HCT116 (cell line): ENCODE results near the gene PTGR2. TPM values are rescaled to one million over a fixed set of nuclear protein-coding genes. Genes with fewer than 3 reads are reported as not detected.

Source experiments
- ATAC-seq: fragments of 200-7000 bp; cut with Tn5 transposase; 2 replicates; pipeline ENCODE4 v1.9.1; 2020; ENCODE audit warnings: mild to moderate bottlenecking, moderate library complexity
- BruUV-seq: library from RNA; stranded (reverse); fragments of 400-500 nt; replicated peaks from 2 replicates; lab custom pipeline; 2021; lab: Mats Ljungman, UMichigan
- CTCF ChIA-PET: fragments of 300-600 bp; sonication (Branson Sonifier 250); formaldehyde crosslinking; loops from one replicate; lab custom pipeline; 2021; ENCODE audit warnings: antibody characterized with exemption; lab: Charles Lee
- POLR2A ChIA-PET: fragments of 300-600, 350-600 bp; sonication (Branson Sonifier 250); formaldehyde crosslinking; loops from one replicate; lab custom pipeline; 2021; ENCODE audit warnings: antibody characterized with exemption; lab: Charles Lee
- RAD21 ChIA-PET, 2 experiments: fragments of 300-600 bp; sonication (Branson Sonifier 250); formaldehyde crosslinking; loops; one replicate each; lab custom pipeline; 2023; ENCODE audit warnings: low total read pairs in 2 of 2; ENCODE audit not compliant: uncharacterized antibody in 2 of 2, unreplicated experiment in 2 of 2, low non-redundant PET in 1 of 2; lab: Charles Lee
- DNase-seq: peaks from one replicate; pipeline ENCODE4 v3.0.0-alpha.2; 2010; ENCODE audit warnings: low read depth, low spot score
- H2AFZ ChIP-seq: fragments of 200-600 bp; shearing (Covaris generic), sonication (generic); 2 replicates; pipeline ENCODE4 v1.6.1; 2017; ENCODE audit warnings: low read depth, mixed run types, mixed read lengths, antibody characterized with exemption, low read length; ENCODE audit not compliant: poor library complexity, severe bottlenecking
- H3K27ac ChIP-seq: 2 replicates; pipeline ENCODE4 v1.5.1; 2012; ENCODE audit warnings: low read depth, low read length
- H3K27me3 ChIP-seq: fragments of 200-600 bp; sonication (generic); 2 replicates; pipeline ENCODE4 v1.6.1; 2016; ENCODE audit warnings: mixed run types, low read length, mixed read lengths; ENCODE audit not compliant: insufficient read depth
- H3K36me3 ChIP-seq, 2 experiments: fragments of 200-500 bp in 1 of 2; fragments of 200-600 bp in 1 of 2; sonication (Bioruptor generic) in 1 of 2; sonication (generic) in 1 of 2; 2 replicates each; pipeline versions ENCODE4 v1.5.1 to v1.6.1; 2014 to 2016; ENCODE audit warnings: low read length in 2 of 2, inconsistent platforms in 1 of 2, mixed read lengths in 1 of 2, mixed run types in 1 of 2; ENCODE audit not compliant: insufficient read depth in 2 of 2, control insufficient read depth in 1 of 2
- H3K4me1 ChIP-seq, 2 experiments: fragments of 200-600 bp in 1 of 2; sonication (generic) in 1 of 2; 2 replicates each; pipeline versions ENCODE4 v1.5.1 to v1.6.1; 2012 to 2017; ENCODE audit warnings: low read length in 2 of 2, inconsistent platforms in 1 of 2, mild to moderate bottlenecking in 1 of 2, mixed read lengths in 1 of 2, mixed run types in 1 of 2, moderate library complexity in 1 of 2; ENCODE audit not compliant: insufficient read depth in 2 of 2, control insufficient read depth in 1 of 2
- H3K4me2 ChIP-seq: fragments of 200-600 bp; sonication (generic); 2 replicates; pipeline ENCODE4 v1.6.1; 2017; ENCODE audit warnings: mixed run types, low read length, mixed read lengths
- H3K4me3 ChIP-seq, 2 experiments: fragments of 200-600 bp in 1 of 2; sonication (generic) in 1 of 2; replicated peaks in 1 of 2; 2 replicates each; pipeline ENCODE4 v1.5.1; 2011 to 2016; ENCODE audit warnings: low read length in 2 of 2, control low read depth in 1 of 2, low read depth in 1 of 2, mild to moderate bottlenecking in 1 of 2, mixed read lengths in 1 of 2, mixed run types in 1 of 2
- H3K79me2 ChIP-seq: fragments of 200-600 bp; sonication (generic); 2 replicates; pipeline ENCODE4 v1.6.1; 2017; ENCODE audit warnings: mild to moderate bottlenecking, mixed run types, low read length, moderate library complexity, mixed read lengths; ENCODE audit not compliant: insufficient read depth
- H3K9ac ChIP-seq: fragments of 200-600 bp; sonication (generic); 2 replicates; pipeline ENCODE4 v1.6.1; 2016; ENCODE audit warnings: low read length, mixed read lengths
- H3K9me2 ChIP-seq: fragments of 200-600 bp; sonication (generic), shearing (Covaris generic); 2 replicates; pipeline ENCODE4 v1.6.1; 2017; ENCODE audit warnings: mixed run types, mild to moderate bottlenecking, moderate library complexity; ENCODE audit not compliant: insufficient read depth
- H3K9me3 ChIP-seq, 2 experiments: fragments of 200-500 bp in 1 of 2; fragments of 200-600 bp in 1 of 2; sonication (Bioruptor generic) in 1 of 2; sonication (generic) in 1 of 2; 2 replicates each; pipeline ENCODE4 v1.6.1; 2014 to 2017; ENCODE audit warnings: low read length in 2 of 2, mixed read lengths in 2 of 2, inconsistent platforms in 1 of 2, low read depth in 1 of 2, mild to moderate bottlenecking in 1 of 2, mixed run types in 1 of 2, moderate library complexity in 1 of 2; ENCODE audit not compliant: control insufficient read depth in 1 of 2, insufficient read depth in 1 of 2
- H4K20me1 ChIP-seq: fragments of 200-600 bp; sonication (generic), shearing (Covaris generic); 2 replicates; pipeline ENCODE4 v1.6.1; 2017; ENCODE audit warnings: mixed run types, mild to moderate bottlenecking, moderate library complexity; ENCODE audit not compliant: insufficient read depth
- CBX3 ChIP-seq: IDR thresholded peaks from 2 replicates; pipeline ENCODE4 v1.6.1; 2012; ENCODE audit warnings: low read depth
- EGR1 ChIP-seq: IDR thresholded peaks from 2 replicates; pipeline ENCODE4 v1.6.1; 2012; ENCODE audit warnings: low read depth
- ELF1 ChIP-seq: IDR thresholded peaks from 2 replicates; pipeline ENCODE4 v1.6.1; 2012; ENCODE audit warnings: low read depth, borderline replicate concordance
- EZH2 ChIP-seq: fragments of 200-600 bp; sonication (generic); IDR thresholded peaks from 2 replicates; pipeline ENCODE4 v1.6.1; 2017; ENCODE audit warnings: antibody characterized with exemption, mixed run types
- EZH2phosphoT487 ChIP-seq: fragments of 200-600 bp; IDR thresholded peaks from 2 replicates; pipeline ENCODE4 v1.6.1; 2018; ENCODE audit warnings: antibody characterized with exemption, borderline replicate concordance
- FOSL1 ChIP-seq: IDR thresholded peaks from 2 replicates; pipeline ENCODE4 v1.6.1; 2012; ENCODE audit warnings: low read depth
- JUND ChIP-seq: IDR thresholded peaks from 2 replicates; pipeline ENCODE4 v1.6.1; 2012
- POLR2A ChIP-seq: IDR thresholded peaks from 2 replicates; pipeline ENCODE4 v1.7.0; 2011; ENCODE audit warnings: borderline replicate concordance; ENCODE audit not compliant: insufficient read depth, insufficient read length; ENCODE audit errors: extremely low read depth
- RAD21 ChIP-seq: IDR thresholded peaks from 2 replicates; pipeline ENCODE4 v1.6.1; 2012; ENCODE audit warnings: low read depth, mild to moderate bottlenecking
- SIN3A ChIP-seq: IDR thresholded peaks from 2 replicates; pipeline ENCODE4 v1.6.1; 2012; ENCODE audit warnings: low read depth
- SRF ChIP-seq: IDR thresholded peaks from 2 replicates; pipeline ENCODE4 v1.6.1; 2012; ENCODE audit warnings: low read depth
- TCF7L2 ChIP-seq: IDR thresholded peaks from 2 replicates; pipeline ENCODE4 v1.7.0; 2011; ENCODE audit warnings: borderline replicate concordance, inconsistent platforms; ENCODE audit not compliant: insufficient read depth, insufficient read length; ENCODE audit errors: extremely low read depth
- YY1 ChIP-seq: IDR thresholded peaks from 2 replicates; pipeline ENCODE4 v1.6.1; 2011; ENCODE audit warnings: low read length, low read depth, moderate library complexity, mild to moderate bottlenecking; ENCODE audit not compliant: insufficient replicate concordance; ENCODE audit errors: extremely low read depth
- ZFX ChIP-seq: fragments of 450-650 bp; IDR thresholded peaks from 2 replicates; pipeline ENCODE4 v1.6.1; 2017
- ZNF274 ChIP-seq: fragments of 200-500 bp; sonication (Bioruptor generic); IDR thresholded peaks from 2 replicates; pipeline ENCODE4 v1.6.1; 2014; ENCODE audit warnings: mild to moderate bottlenecking, low read depth, low read length, inconsistent platforms
- intact Hi-C: fragments of 100-400 bp; cut with micrococcal nuclease; formaldehyde crosslinking; loops from 2 replicates; pipeline ENCODE4 v1.10.0; 2022
- total RNA-seq: library from RNA; stranded (reverse); gene quantifications from one replicate; pipeline ENCODE4 v1.2.1, GENCODE V29; 2021; ENCODE audit not compliant: unreplicated experiment
- TF ChIP-seq, protein P1 (sequence below): IDR thresholded peaks from 2 replicates; pipeline ENCODE4 v1.6.1; 2011; ENCODE audit warnings: mild to moderate bottlenecking, low read length, moderate library complexity; ENCODE audit not compliant: insufficient replicate concordance; ENCODE audit errors: extremely low read depth
- TF ChIP-seq, protein P2 (sequence below): IDR thresholded peaks from 2 replicates; pipeline ENCODE4 v1.6.1; 2012; ENCODE audit warnings: low read depth
- TF ChIP-seq, protein P3 (sequence below), 3 experiments: fragments of 200-600 bp in 1 of 3; sonication (generic) in 1 of 3; IDR thresholded peaks in 2 of 3; conservative IDR thresholded peaks in 1 of 3; 2 replicates each; pipeline ENCODE4 v1.5.1; 2012 to 2017; ENCODE audit warnings: low read depth in 2 of 3, low read length in 2 of 3, antibody characterized with exemption in 1 of 3, borderline replicate concordance in 1 of 3, control low read depth in 1 of 3, mild to moderate bottlenecking in 1 of 3, mixed read lengths in 1 of 3, mixed run types in 1 of 3, moderate library complexity in 1 of 3; ENCODE audit not compliant: insufficient read depth in 1 of 3
- TF ChIP-seq, protein P4 (sequence below): IDR thresholded peaks from 2 replicates; pipeline ENCODE4 v1.6.1; 2012

Gene PTGR2
- total RNA-seq, 1 experiment from 2014 or later = 22.1 TPM

DNA sequence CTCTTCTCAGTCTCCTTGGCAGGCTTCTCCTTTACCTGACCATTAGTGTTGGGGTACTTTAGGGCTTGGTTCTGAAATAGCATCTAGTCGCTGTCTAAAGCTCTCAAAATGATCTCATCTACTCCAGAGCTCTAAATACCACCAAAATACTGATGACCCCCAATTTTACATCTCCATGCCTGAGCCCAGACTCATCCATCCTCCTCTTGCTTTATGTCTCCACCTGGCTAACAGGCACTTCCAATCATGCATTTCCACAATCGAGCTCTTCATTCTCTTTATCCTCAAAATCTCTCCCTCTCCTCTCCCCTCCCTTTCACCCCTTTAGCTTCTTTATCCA, 40.5 kb upstream of the PTGR2 start:
- Histone ChIP-seq H3K27ac (no peak overlapping the region), H3K4me3 (no peak overlapping the region), H3K36me3 (no peaks in the 10 kb centered on the region), H3K9ac (no peak overlapping the region), H4K20me1 (no peaks in the 10 kb centered on the region), H3K4me2 (no peak overlapping the region), H3K4me1 (peaks cover 3 to 4% of the 10 kb centered on the region in 2 experiments; a peak in 3 of 4 replicates), H3K79me2 (no peaks in the 10 kb centered on the region), H2AFZ (no peak overlapping the region), H3K9me3 (no peaks in the 10 kb centered on the region), H3K27me3 (no peaks in the 10 kb centered on the region), H3K9me2 (no peaks in the 10 kb centered on the region)
- ChIA-PET POLR2A (no interaction called here), RAD21 (no interaction called here), CTCF (no interaction called here)
- ATAC-seq (no peak), DNase-seq (no peak)
- TF ChIP-seq ELF1 (no peak), ZNF274 (no peak), TCF7L2 (no peak), EZH2phosphoT487 (no peak), FOSL1 (no peak), YY1 (no peak), RAD21 (no peak), JUND (no peak), SIN3A (no peak), ZFX (no peak), EZH2 (no peak), SRF (no peak), CBX3 (no peak), EGR1 (no peak), POLR2A (no peak)
- TF ChIP-seq, protein P1, sequence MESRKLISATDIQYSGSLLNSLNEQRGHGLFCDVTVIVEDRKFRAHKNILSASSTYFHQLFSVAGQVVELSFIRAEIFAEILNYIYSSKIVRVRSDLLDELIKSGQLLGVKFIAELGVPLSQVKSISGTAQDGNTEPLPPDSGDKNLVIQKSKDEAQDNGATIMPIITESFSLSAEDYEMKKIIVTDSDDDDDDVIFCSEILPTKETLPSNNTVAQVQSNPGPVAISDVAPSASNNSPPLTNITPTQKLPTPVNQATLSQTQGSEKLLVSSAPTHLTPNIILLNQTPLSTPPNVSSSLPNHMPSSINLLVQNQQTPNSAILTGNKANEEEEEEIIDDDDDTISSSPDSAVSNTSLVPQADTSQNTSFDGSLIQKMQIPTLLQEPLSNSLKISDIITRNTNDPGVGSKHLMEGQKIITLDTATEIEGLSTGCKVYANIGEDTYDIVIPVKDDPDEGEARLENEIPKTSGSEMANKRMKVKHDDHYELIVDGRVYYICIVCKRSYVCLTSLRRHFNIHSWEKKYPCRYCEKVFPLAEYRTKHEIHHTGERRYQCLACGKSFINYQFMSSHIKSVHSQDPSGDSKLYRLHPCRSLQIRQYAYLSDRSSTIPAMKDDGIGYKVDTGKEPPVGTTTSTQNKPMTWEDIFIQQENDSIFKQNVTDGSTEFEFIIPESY = no peak
- TF ChIP-seq, protein P2, sequence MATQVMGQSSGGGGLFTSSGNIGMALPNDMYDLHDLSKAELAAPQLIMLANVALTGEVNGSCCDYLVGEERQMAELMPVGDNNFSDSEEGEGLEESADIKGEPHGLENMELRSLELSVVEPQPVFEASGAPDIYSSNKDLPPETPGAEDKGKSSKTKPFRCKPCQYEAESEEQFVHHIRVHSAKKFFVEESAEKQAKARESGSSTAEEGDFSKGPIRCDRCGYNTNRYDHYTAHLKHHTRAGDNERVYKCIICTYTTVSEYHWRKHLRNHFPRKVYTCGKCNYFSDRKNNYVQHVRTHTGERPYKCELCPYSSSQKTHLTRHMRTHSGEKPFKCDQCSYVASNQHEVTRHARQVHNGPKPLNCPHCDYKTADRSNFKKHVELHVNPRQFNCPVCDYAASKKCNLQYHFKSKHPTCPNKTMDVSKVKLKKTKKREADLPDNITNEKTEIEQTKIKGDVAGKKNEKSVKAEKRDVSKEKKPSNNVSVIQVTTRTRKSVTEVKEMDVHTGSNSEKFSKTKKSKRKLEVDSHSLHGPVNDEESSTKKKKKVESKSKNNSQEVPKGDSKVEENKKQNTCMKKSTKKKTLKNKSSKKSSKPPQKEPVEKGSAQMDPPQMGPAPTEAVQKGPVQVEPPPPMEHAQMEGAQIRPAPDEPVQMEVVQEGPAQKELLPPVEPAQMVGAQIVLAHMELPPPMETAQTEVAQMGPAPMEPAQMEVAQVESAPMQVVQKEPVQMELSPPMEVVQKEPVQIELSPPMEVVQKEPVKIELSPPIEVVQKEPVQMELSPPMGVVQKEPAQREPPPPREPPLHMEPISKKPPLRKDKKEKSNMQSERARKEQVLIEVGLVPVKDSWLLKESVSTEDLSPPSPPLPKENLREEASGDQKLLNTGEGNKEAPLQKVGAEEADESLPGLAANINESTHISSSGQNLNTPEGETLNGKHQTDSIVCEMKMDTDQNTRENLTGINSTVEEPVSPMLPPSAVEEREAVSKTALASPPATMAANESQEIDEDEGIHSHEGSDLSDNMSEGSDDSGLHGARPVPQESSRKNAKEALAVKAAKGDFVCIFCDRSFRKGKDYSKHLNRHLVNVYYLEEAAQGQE = no peak
- TF ChIP-seq, protein P3, sequence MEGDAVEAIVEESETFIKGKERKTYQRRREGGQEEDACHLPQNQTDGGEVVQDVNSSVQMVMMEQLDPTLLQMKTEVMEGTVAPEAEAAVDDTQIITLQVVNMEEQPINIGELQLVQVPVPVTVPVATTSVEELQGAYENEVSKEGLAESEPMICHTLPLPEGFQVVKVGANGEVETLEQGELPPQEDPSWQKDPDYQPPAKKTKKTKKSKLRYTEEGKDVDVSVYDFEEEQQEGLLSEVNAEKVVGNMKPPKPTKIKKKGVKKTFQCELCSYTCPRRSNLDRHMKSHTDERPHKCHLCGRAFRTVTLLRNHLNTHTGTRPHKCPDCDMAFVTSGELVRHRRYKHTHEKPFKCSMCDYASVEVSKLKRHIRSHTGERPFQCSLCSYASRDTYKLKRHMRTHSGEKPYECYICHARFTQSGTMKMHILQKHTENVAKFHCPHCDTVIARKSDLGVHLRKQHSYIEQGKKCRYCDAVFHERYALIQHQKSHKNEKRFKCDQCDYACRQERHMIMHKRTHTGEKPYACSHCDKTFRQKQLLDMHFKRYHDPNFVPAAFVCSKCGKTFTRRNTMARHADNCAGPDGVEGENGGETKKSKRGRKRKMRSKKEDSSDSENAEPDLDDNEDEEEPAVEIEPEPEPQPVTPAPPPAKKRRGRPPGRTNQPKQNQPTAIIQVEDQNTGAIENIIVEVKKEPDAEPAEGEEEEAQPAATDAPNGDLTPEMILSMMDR (IDR thresholded peaks at IDR 0.05 in 2 of 3, conservative IDR thresholded peaks at IDR 0.05 in 1 of 3; ENCODE audit: borderline replicate concordance in 1 of 3, insufficient read depth in 1 of 3, low read depth in 2 of 3, low read length in 2 of 3) = no peak
- TF ChIP-seq, protein P4, sequence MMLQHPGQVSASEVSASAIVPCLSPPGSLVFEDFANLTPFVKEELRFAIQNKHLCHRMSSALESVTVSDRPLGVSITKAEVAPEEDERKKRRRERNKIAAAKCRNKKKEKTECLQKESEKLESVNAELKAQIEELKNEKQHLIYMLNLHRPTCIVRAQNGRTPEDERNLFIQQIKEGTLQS = no peak
- BruUV-seq = no TSS peak
- intact Hi-C loops = no loop called here
